Choroid plexus epithelial cell (primary cell): ENCODE results near the gene NKX6-2.

Source experiments
- DNase-seq: peaks from one replicate; pipeline ENCODE4 v3.0.0-alpha.2; 2010; ENCODE audit warnings: low read depth
- H3K4me3 ChIP-seq: 2 replicates; pipeline ENCODE4 v1.5.1; 2011; ENCODE audit warnings: low read depth, mild to moderate bottlenecking, control low read depth, low read length, moderate library complexity
- TF ChIP-seq, protein P1 (sequence below): conservative IDR thresholded peaks from 2 replicates; pipeline ENCODE4 v1.5.1; 2011; ENCODE audit warnings: low read depth, mild to moderate bottlenecking, control low read depth, inconsistent platforms, low read length, moderate library complexity

Gene NKX6-2

DNA sequence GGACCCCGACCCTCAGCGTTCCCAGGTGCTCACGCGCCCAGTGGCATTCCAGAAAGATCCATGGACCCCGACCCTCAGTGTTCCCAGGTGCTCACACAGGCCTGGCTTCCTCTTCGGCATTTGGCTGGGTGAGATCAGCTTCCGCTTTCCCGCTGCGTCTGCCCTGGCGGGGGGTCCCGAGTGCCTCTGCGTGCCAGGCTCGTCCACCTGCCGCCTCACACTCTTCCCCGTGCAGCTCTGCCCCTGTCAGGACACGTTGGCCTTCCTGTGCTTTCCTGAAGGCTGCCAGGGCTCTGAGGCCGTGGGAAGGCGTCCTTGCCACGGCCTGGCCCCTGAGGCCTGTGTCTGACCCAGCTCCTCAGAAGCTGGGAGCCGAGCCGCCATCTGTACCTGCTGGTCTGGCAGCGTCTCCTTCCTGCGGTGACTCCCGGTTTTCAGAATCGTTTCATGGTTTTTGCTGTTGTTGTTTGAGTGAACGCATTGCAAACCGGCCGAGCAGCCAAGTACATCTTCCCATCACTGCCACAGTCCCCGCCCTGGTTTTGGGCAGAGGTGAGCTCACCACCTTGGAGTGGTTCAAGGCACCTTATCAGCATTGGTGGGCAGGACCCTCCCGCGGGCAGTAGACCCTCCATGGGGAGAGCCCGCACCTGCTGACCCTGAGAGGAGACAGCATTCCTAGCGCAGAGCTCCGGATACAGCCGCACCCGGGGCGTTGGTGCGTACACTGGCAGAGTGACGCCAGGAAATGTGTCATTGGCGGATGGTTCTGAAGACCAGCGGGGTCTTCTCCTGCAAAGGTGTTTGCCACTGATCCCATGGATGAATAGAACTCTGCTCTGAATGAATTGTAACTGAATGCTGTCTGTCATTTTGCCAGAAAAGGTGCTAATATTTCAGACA is 17.4 kb downstream of the NKX6-2 start:
- DNase-seq: no peak
- no peak overlapping the region for H3K4me3 ChIP-seq
- TF ChIP-seq, protein P1, sequence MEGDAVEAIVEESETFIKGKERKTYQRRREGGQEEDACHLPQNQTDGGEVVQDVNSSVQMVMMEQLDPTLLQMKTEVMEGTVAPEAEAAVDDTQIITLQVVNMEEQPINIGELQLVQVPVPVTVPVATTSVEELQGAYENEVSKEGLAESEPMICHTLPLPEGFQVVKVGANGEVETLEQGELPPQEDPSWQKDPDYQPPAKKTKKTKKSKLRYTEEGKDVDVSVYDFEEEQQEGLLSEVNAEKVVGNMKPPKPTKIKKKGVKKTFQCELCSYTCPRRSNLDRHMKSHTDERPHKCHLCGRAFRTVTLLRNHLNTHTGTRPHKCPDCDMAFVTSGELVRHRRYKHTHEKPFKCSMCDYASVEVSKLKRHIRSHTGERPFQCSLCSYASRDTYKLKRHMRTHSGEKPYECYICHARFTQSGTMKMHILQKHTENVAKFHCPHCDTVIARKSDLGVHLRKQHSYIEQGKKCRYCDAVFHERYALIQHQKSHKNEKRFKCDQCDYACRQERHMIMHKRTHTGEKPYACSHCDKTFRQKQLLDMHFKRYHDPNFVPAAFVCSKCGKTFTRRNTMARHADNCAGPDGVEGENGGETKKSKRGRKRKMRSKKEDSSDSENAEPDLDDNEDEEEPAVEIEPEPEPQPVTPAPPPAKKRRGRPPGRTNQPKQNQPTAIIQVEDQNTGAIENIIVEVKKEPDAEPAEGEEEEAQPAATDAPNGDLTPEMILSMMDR: no peak

DNA sequence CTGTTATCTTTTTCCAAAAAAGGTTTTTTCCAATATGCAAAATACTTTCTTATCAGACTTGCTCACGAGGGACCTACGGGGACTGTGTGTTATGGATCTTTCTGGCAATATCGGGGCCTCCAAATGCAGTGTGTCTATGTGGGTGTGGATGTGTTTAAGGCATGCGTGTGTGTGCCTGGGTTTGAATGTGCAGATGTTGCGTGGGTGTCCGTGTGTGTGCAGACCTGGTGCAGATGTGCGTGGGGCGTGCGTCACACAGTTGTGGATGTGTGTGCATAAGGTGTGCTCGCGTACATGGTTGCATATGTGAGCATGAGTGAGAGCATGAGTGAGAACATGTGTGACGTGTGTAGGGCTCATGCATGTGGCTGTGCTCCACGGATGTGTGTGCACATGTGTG is 19.7 kb downstream of the NKX6-2 start:
- TF ChIP-seq, protein P1: no peak
- no peak overlapping the region for H3K4me3 ChIP-seq
- no peak for DNase-seq

DNA sequence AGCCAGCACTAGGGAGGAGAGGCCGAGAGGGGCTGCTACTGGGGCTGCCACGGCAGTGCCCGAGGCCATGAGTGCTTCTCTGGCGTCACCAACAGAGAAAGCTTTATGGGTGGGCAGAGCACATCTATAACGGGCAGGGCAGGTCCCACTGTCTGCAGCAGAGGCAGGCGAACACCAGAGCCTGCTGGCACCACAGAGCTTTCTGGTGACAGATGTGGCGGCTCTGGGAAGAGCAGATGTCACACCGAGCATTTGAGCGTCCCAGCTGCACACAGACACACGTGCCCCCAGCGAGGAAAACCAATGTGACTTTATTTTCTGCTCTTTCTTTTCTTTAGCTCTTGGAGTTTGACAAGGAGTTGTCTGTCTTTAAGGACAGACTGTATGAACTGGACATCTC is 20.5 kb downstream of the NKX6-2 start:
- no peak overlapping the region for H3K4me3 ChIP-seq
- DNase-seq: no peak
- TF ChIP-seq, protein P1: no peak

DNA sequence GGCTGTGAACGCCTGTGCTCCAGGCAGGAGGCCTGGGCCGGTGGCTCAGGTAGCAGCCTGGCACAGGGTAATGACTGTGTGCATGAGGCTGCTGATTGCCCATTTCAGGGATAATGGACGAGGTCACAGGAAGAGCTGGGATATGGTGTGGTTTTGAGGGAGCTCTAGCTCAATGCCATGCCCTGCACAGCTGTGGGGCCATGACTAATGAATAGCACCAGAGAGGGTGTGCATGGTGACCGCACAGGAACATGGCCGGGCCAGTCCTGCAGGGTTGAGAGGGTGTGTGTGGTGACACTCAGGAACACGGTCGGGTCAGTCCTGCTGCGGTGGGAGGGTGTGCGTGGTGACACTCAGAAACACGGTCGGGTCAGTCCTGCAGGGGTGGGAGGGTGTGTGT is 21.8 kb downstream of the NKX6-2 start:
- no peak for DNase-seq
- TF ChIP-seq, protein P1: no peak
- no peak overlapping the region for H3K4me3 ChIP-seq

DNA sequence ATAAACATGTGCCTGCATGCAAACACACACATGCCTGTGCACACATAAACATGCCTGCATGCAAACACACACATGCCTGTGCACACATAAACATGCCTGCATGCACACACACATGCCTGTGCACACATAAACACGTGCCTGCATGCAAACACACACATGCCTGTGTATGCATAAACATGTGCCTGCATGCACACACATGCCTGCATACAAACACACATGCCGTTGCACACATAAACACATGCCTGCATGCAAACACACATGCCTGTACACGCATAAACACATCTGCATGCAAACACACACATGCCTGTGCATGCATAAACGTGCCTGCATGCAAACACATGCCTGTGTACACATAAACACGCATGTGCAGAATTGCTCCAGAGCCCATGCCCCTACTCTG is 22.4 kb downstream of the NKX6-2 start:
- TF ChIP-seq, protein P1: no peak
- no peak overlapping the region for H3K4me3 ChIP-seq
- no peak for DNase-seq

DNA sequence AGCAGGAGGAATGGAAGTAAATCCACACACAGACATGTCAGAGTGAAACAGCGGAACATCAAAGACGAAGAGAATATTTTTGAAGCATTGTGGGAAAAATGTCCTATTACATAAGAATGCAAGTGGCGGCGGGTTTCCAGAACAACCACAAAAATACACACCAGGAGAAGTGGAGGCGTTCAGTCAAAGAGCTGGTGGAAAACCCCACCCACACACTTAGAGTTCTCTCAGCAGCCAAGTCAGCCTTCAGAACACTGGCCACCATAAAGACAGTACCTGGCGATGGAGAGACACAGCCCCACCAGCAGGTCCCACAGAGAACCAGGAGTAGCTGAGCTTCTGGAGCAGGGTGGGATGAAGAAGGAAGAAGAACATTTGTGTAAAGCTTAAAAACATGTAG is 23.7 kb downstream of the NKX6-2 start:
- DNase-seq: no peak
- TF ChIP-seq, protein P1: no peak
- H3K4me3 ChIP-seq: no peak overlapping the region
